ENCODE results near the gene ZNF420.
"Not testable (repeated sequence)": the region's sequence is repeated elsewhere in the genome, so short reads cannot be mapped to it uniquely, and the experiment has no call there.

ZNF420 gene

GRCh38 chr19:37076524-37076923, 1.7 kb upstream of the ZNF420 start:
- no CpG with 5 or more reads among the region's 4 CpGs for WGBS, 2 donors (ENCODE audit: extremely low coverage in 2 of 2, insufficient read length in 2 of 2, insufficient replicate concordance in 1 of 2)
- not testable (repeated sequence) for DNase-seq (ENCODE audit: low spot score); H3K4me1 ChIP-seq (ENCODE audit: control insufficient read depth in 2 of 2, insufficient read depth in 1 of 2, low read depth in 1 of 2, low read length in 2 of 2); H3K4me2 ChIP-seq (ENCODE audit: insufficient read depth, low read length, poor library complexity, severe bottlenecking); H2BK5ac ChIP-seq (ENCODE audit: low read length); H2AK5ac ChIP-seq (ENCODE audit: low read depth, low read length); H3K27ac ChIP-seq (replicated peaks; ENCODE audit: low read length); H4K8ac ChIP-seq (ENCODE audit: low read depth, low read length); H3K36me3 ChIP-seq (replicated peaks in 1 of 2; ENCODE audit: control insufficient read depth in 2 of 2, insufficient read depth in 2 of 2, low read length in 2 of 2); H2BK12ac ChIP-seq (ENCODE audit: low read length); H3K23ac ChIP-seq (ENCODE audit: low read depth, low read length, poor library complexity); H4K91ac ChIP-seq (ENCODE audit: low read depth, low read length, poor library complexity); H3K79me1 ChIP-seq (ENCODE audit: low read depth, low read length); H2AFZ ChIP-seq (ENCODE audit: low read length); H3K27me3 ChIP-seq (ENCODE audit: control insufficient read depth in 3 of 3, insufficient read depth in 3 of 3, low read depth in 1 of 3, low read length in 3 of 3); H3K18ac ChIP-seq (ENCODE audit: low read length); H3K9ac ChIP-seq (ENCODE audit: low read depth, low read length, poor library complexity); H2BK15ac ChIP-seq (ENCODE audit: low read length); H3K4ac ChIP-seq (ENCODE audit: low read length); H2BK120ac ChIP-seq (ENCODE audit: low read depth, low read length); H3K14ac ChIP-seq (ENCODE audit: low read length)
- peak overlapping the region in 1 of 2 donors; percentile 76 for H3K4me3 ChIP-seq (ENCODE audit: low read length in 2 of 2)
- H3K9me3 ChIP-seq (replicated peaks in 1 of 2; ENCODE audit: control insufficient read depth in 2 of 2, insufficient read depth in 1 of 2, low read depth in 1 of 2, low read length in 2 of 2): peaks cover 0 to 16% of the 10 kb centered on the region in 2 donors

GRCh38 chr19:37077501-37077933, 716 bp upstream of the ZNF420 start:
- peak overlapping the region; percentile 76 to 98 for H3K4me3 ChIP-seq (ENCODE audit: low read length in 2 of 2)
- H4K8ac ChIP-seq (ENCODE audit: low read depth, low read length): no peak overlapping the region
- no peak overlapping the region for H3K4ac ChIP-seq (ENCODE audit: low read length)
- DNase-seq (ENCODE audit: low spot score): peak; percentile 1
- H3K27me3 ChIP-seq (ENCODE audit: control insufficient read depth in 3 of 3, insufficient read depth in 3 of 3, low read depth in 1 of 3, low read length in 3 of 3): no peaks in the 10 kb centered on the region
- no peak overlapping the region for H2BK5ac ChIP-seq (ENCODE audit: low read length)
- no peak overlapping the region for H3K9ac ChIP-seq (ENCODE audit: low read depth, low read length, poor library complexity)
- H3K4me1 ChIP-seq (ENCODE audit: control insufficient read depth in 2 of 2, insufficient read depth in 1 of 2, low read depth in 1 of 2, low read length in 2 of 2): peaks cover 2 to 7% of the 10 kb centered on the region in 2 donors
- no peak overlapping the region for H4K91ac ChIP-seq (ENCODE audit: low read depth, low read length, poor library complexity)
- H3K9me3 ChIP-seq (replicated peaks in 1 of 2; ENCODE audit: control insufficient read depth in 2 of 2, insufficient read depth in 1 of 2, low read depth in 1 of 2, low read length in 2 of 2): peaks cover 0 to 22% of the 10 kb centered on the region in 2 donors
- peaks cover 2 to 3% of the 10 kb centered on the region in 2 donors for H3K36me3 ChIP-seq (replicated peaks in 1 of 2; ENCODE audit: control insufficient read depth in 2 of 2, insufficient read depth in 2 of 2, low read length in 2 of 2)
- H2BK120ac ChIP-seq (ENCODE audit: low read depth, low read length): no peak overlapping the region
- peak overlapping the region; percentile 95 for H2AFZ ChIP-seq (ENCODE audit: low read length)
- no CpG with 5 or more reads among the region's 7 CpGs for WGBS, 2 donors (ENCODE audit: extremely low coverage in 2 of 2, insufficient read length in 2 of 2, insufficient replicate concordance in 1 of 2)
- no peak overlapping the region for H2BK12ac ChIP-seq (ENCODE audit: low read length)
- no peak overlapping the region for H3K14ac ChIP-seq (ENCODE audit: low read length)
- H2BK15ac ChIP-seq (ENCODE audit: low read length): no peak overlapping the region
- H3K27ac ChIP-seq (replicated peaks; ENCODE audit: low read length): peak overlapping the region; percentile 49
- H3K23ac ChIP-seq (ENCODE audit: low read depth, low read length, poor library complexity): no peak overlapping the region
- H3K79me1 ChIP-seq (ENCODE audit: low read depth, low read length): peaks cover 4% of the 10 kb centered on the region
- H3K18ac ChIP-seq (ENCODE audit: low read length): no peak overlapping the region
- H2AK5ac ChIP-seq (ENCODE audit: low read depth, low read length): no peak overlapping the region
- H3K4me2 ChIP-seq (ENCODE audit: insufficient read depth, low read length, poor library complexity, severe bottlenecking): peak overlapping the region; percentile 41

DNA sequence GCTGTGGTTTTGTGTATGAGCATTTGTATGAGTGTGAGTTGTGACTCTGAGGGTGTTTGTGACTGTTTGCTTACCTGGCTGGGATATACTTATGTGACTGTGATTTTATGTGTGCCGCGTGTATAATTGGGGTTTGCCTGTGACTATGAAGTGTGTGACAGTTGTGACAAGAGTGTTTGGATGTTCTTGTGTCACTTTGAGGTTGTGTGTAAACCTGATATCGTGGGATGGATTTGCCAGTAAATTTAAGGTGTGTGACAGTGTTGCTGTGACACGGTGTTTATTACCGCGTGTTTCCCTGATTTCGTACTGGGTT, 442 bp downstream of the ZNF420 start:
- peak overlapping the region; percentile 95 for H2AFZ ChIP-seq (ENCODE audit: low read length)
- no peak overlapping the region for H3K14ac ChIP-seq (ENCODE audit: low read length)
- H2BK15ac ChIP-seq (ENCODE audit: low read length): no peak overlapping the region
- H3K27ac ChIP-seq (replicated peaks; ENCODE audit: low read length): no peak overlapping the region
- no peaks in the 10 kb centered on the region for H3K27me3 ChIP-seq (ENCODE audit: control insufficient read depth in 3 of 3, insufficient read depth in 3 of 3, low read depth in 1 of 3, low read length in 3 of 3)
- no peak overlapping the region for H2BK120ac ChIP-seq (ENCODE audit: low read depth, low read length)
- H3K23ac ChIP-seq (ENCODE audit: low read depth, low read length, poor library complexity): no peak overlapping the region
- peak overlapping the region; percentile 90 for H3K9ac ChIP-seq (ENCODE audit: low read depth, low read length, poor library complexity)
- DNase-seq (ENCODE audit: low spot score): no peak
- H4K91ac ChIP-seq (ENCODE audit: low read depth, low read length, poor library complexity): no peak overlapping the region
- H4K8ac ChIP-seq (ENCODE audit: low read depth, low read length): no peak overlapping the region
- peaks cover 2 to 3% of the 10 kb centered on the region in 2 donors for H3K36me3 ChIP-seq (replicated peaks in 1 of 2; ENCODE audit: control insufficient read depth in 2 of 2, insufficient read depth in 2 of 2, low read length in 2 of 2)
- WGBS, 2 donors (ENCODE audit: extremely low coverage in 2 of 2, insufficient read length in 2 of 2, insufficient replicate concordance in 1 of 2): no CpG with 5 or more reads among the region's 7 CpGs
- H3K9me3 ChIP-seq (replicated peaks in 1 of 2; ENCODE audit: control insufficient read depth in 2 of 2, insufficient read depth in 1 of 2, low read depth in 1 of 2, low read length in 2 of 2): peaks cover 2 to 33% of the 10 kb centered on the region in 2 donors
- no peak overlapping the region for H2BK12ac ChIP-seq (ENCODE audit: low read length)
- no peak overlapping the region for H3K18ac ChIP-seq (ENCODE audit: low read length)
- H3K79me1 ChIP-seq (ENCODE audit: low read depth, low read length): peaks cover 4% of the 10 kb centered on the region
- peaks cover 2 to 7% of the 10 kb centered on the region in 2 donors for H3K4me1 ChIP-seq (ENCODE audit: control insufficient read depth in 2 of 2, insufficient read depth in 1 of 2, low read depth in 1 of 2, low read length in 2 of 2)
- no peak overlapping the region for H3K4ac ChIP-seq (ENCODE audit: low read length)
- no peak overlapping the region for H2AK5ac ChIP-seq (ENCODE audit: low read depth, low read length)
- peak overlapping the region; percentile 76 to 98 for H3K4me3 ChIP-seq (ENCODE audit: low read length in 2 of 2)
- H3K4me2 ChIP-seq (ENCODE audit: insufficient read depth, low read length, poor library complexity, severe bottlenecking): peak overlapping the region; percentile 66
- peak overlapping the region; percentile 40 for H2BK5ac ChIP-seq (ENCODE audit: low read length)

DNA sequence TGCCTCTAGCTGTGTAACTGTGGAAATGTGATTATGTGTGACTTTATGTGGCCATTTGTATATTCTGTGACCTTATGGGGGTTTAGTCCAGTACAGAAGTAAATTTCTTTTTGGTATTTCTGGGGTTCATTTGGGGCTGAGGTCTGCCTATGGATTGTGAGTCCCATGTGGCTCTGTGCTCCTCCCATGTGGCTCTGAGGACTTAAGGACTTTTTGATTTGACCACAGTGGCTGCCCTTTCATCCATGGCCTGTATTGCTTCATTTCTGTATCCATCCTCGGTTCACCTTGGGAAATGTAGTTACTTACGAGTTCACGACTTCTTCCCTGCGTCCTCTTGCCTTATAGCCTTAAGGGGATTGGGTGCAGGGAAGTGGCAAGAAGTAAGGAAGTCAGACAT, 1.0 kb downstream of the ZNF420 start:
- H3K79me1 ChIP-seq (ENCODE audit: low read depth, low read length): peaks cover 4% of the 10 kb centered on the region
- no peak overlapping the region for H3K18ac ChIP-seq (ENCODE audit: low read length)
- H2BK5ac ChIP-seq (ENCODE audit: low read length): no peak overlapping the region
- no peak overlapping the region for H3K9ac ChIP-seq (ENCODE audit: low read depth, low read length, poor library complexity)
- H2BK12ac ChIP-seq (ENCODE audit: low read length): no peak overlapping the region
- peaks cover 2 to 34% of the 10 kb centered on the region in 2 donors for H3K9me3 ChIP-seq (replicated peaks in 1 of 2; ENCODE audit: control insufficient read depth in 2 of 2, insufficient read depth in 1 of 2, low read depth in 1 of 2, low read length in 2 of 2)
- H3K23ac ChIP-seq (ENCODE audit: low read depth, low read length, poor library complexity): no peak overlapping the region
- peak overlapping the region; percentile 76 to 98 for H3K4me3 ChIP-seq (ENCODE audit: low read length in 2 of 2)
- H2BK120ac ChIP-seq (ENCODE audit: low read depth, low read length): no peak overlapping the region
- no peak overlapping the region for H2AK5ac ChIP-seq (ENCODE audit: low read depth, low read length)
- H2AFZ ChIP-seq (ENCODE audit: low read length): no peak overlapping the region
- H3K4me1 ChIP-seq (ENCODE audit: control insufficient read depth in 2 of 2, insufficient read depth in 1 of 2, low read depth in 1 of 2, low read length in 2 of 2): peaks cover 2 to 7% of the 10 kb centered on the region in 2 donors
- H3K4me2 ChIP-seq (ENCODE audit: insufficient read depth, low read length, poor library complexity, severe bottlenecking): peak overlapping the region; percentile 66
- WGBS, 2 donors (ENCODE audit: extremely low coverage in 2 of 2, insufficient read length in 2 of 2, insufficient replicate concordance in 1 of 2): no CpG with 5 or more reads among the region's 4 CpGs
- no peak overlapping the region for H3K27ac ChIP-seq (replicated peaks; ENCODE audit: low read length)
- H2BK15ac ChIP-seq (ENCODE audit: low read length): no peak overlapping the region
- no peak overlapping the region for H4K91ac ChIP-seq (ENCODE audit: low read depth, low read length, poor library complexity)
- peak overlapping the region; percentile 48 for H3K14ac ChIP-seq (ENCODE audit: low read length)
- H4K8ac ChIP-seq (ENCODE audit: low read depth, low read length): no peak overlapping the region
- H3K36me3 ChIP-seq (replicated peaks in 1 of 2; ENCODE audit: control insufficient read depth in 2 of 2, insufficient read depth in 2 of 2, low read length in 2 of 2): peaks cover 2 to 3% of the 10 kb centered on the region in 2 donors
- no peak for DNase-seq (ENCODE audit: low spot score)
- no peaks in the 10 kb centered on the region for H3K27me3 ChIP-seq (ENCODE audit: control insufficient read depth in 3 of 3, insufficient read depth in 3 of 3, low read depth in 1 of 3, low read length in 3 of 3)
- no peak overlapping the region for H3K4ac ChIP-seq (ENCODE audit: low read length)

Measured in neuronal stem cell (in vitro differentiated cells).